HepG2 (cell line): ENCODE results near the gene PIK3CB.

Experiments used
- CTCF ChIP-seq: sonication (generic); formaldehyde crosslinking; IDR thresholded peaks from 2 replicates; pipeline ENCODE4 v1.5.0; 2020; ENCODE audit warnings: mild to moderate bottlenecking, missing genetic modification reagents, moderate library complexity
- ETV6 ChIP-seq: sonication (generic); formaldehyde crosslinking; conservative IDR thresholded peaks from 2 replicates; pipeline ENCODE4 v1.4.0; 2020; ENCODE audit warnings: missing genetic modification reagents
- MAX ChIP-seq: IDR thresholded peaks from 2 replicates; pipeline ENCODE4 v1.6.1; 2012; ENCODE audit warnings: inconsistent platforms
- MYC ChIP-seq: sonication (generic); formaldehyde crosslinking; IDR thresholded peaks from 2 replicates; pipeline ENCODE4 v1.9.0; 2021; ENCODE audit warnings: missing genetic modification reagents, borderline replicate concordance
- POLR2A ChIP-seq, 2 experiments: IDR thresholded peaks; 2 replicates each; pipeline ENCODE4 v1.6.1; 2011; ENCODE audit warnings: low read depth in 2 of 2, low read length in 2 of 2, mild to moderate bottlenecking in 1 of 2, moderate library complexity in 1 of 2; ENCODE audit not compliant: insufficient read depth in 1 of 2
- RAD21 ChIP-seq: fragments of 450-650 bp; formaldehyde crosslinking; IDR thresholded peaks from 2 replicates; pipeline ENCODE4 v1.5.0; 2020; ENCODE audit warnings: mild to moderate bottlenecking
- ZNF501 ChIP-seq: sonication (generic); formaldehyde crosslinking; IDR thresholded peaks from 2 replicates; pipeline ENCODE4 v1.5.1; 2020; ENCODE audit warnings: mild to moderate bottlenecking, moderate library complexity, missing genetic modification reagents
- ZNF672 ChIP-seq: sonication (generic); formaldehyde crosslinking; IDR thresholded peaks from 2 replicates; pipeline ENCODE4 v1.8.1; 2022; ENCODE audit warnings: missing genetic modification reagents

- TF ChIP-seq ZNF672 (CRISPR knock-in tag), result no peak
- TF ChIP-seq RAD21 (CRISPR knock-in tag), result no peak
- TF ChIP-seq MAX, result no peak
- no peak for TF ChIP-seq POLR2A (IDR thresholded peaks at IDR 0.05; ENCODE audit: insufficient read depth in 1 of 2, low read depth in 2 of 2, low read length in 2 of 2)
- TF ChIP-seq CTCF (CRISPR knock-in tag), result no peak
- TF ChIP-seq MYC (CRISPR knock-in tag), result no peak
- no peak for TF ChIP-seq ETV6
- no peak for TF ChIP-seq ZNF501
Measured at GRCh38 chr3:138875096-138875753, 40.5 kb upstream of the PIK3CB start.
